Astrocyte of the cerebellum (primary cell): Measurements from ENCODE around the gene ARHGEF28.

ENCODE experiments used
- DNase-seq: peaks from one replicate; pipeline ENCODE4 v3.0.0-alpha.2; 2011; ENCODE audit warnings: low read depth
- H3K4me3 ChIP-seq: 2 replicates; pipeline ENCODE4 v1.5.1; 2011; ENCODE audit warnings: mild to moderate bottlenecking, low read depth, low read length, moderate library complexity
- CTCF ChIP-seq: IDR thresholded peaks from 2 replicates; pipeline ENCODE4 v1.5.1; 2012; ENCODE audit warnings: low read length, low read depth, moderate library complexity, mild to moderate bottlenecking; ENCODE audit errors: missing control alignments
- in situ Hi-C: cut with HindIII; loops from 2 replicates; pipeline ENCODE4 v1.10.0; 2017; ENCODE audit warnings: low sequenced_read_pairs

The ARHGEF28 gene

DNA sequence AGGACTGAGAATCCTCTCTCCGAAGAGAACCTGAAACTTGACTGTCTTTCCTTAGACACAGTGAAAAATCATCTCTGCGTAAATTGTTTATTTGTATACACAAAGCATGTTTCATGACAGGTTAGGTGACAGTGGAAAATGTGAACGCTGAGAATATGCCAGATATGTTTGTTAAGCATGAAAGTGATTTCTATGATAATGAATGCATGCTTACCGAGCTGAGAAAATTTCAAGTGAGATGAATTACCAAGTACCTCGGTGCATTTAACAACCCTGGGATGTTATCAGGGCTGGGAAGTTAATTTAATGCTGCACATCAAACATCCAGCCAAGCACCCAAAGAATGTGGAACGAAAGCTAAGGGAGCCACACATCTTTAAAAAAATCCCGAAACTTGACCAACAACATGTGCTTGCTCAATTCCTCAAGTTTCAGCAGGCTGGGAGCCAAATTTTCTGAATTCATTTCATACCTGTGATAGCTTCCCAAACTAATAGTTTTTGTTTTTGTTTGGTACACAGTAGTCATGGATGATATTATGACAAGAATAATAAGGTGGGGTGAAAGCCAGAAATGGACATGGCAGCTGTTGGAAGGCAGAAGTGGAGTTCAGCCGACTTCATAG lies 336.9 kb downstream of the ARHGEF28 start:
- DNase-seq = peak; percentile 91
- in situ Hi-C loops = no loop called here
- no peak for TF ChIP-seq CTCF
- H3K4me3 ChIP-seq = no peak overlapping the region

GRCh38 chr5:73964352-73964865 lies 338.4 kb downstream of the ARHGEF28 start:
- in situ Hi-C loops = no loop called here
- no peak for DNase-seq
- no peak for TF ChIP-seq CTCF

DNA sequence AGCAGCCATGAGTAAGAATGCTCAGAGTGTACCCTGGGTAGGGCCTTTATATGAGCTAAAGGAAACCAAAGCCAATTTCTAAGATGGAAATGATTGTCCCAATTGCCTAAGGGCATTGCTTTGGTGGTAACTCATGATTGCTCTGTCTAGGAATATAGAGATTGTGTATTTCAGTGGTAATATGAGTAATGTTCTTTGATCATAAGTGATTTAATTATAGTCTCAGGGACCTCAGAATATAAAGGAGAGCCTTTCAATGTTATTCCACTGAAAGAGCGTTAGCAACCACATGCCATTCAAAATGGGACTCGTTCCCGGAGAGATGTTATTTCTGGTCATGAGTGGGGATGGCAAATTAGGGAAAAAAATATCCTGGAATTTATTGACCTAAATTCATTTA lies 340.5 kb downstream of the ARHGEF28 start:
- in situ Hi-C loops = no loop called here
- no peak overlapping the region for H3K4me3 ChIP-seq
- no peak for DNase-seq
- no peak for TF ChIP-seq CTCF

More at GRCh38 chr5:73964352-73964865, 338.4 kb downstream of the ARHGEF28 start:
- H3K4me3 ChIP-seq = no peak overlapping the region

DNA sequence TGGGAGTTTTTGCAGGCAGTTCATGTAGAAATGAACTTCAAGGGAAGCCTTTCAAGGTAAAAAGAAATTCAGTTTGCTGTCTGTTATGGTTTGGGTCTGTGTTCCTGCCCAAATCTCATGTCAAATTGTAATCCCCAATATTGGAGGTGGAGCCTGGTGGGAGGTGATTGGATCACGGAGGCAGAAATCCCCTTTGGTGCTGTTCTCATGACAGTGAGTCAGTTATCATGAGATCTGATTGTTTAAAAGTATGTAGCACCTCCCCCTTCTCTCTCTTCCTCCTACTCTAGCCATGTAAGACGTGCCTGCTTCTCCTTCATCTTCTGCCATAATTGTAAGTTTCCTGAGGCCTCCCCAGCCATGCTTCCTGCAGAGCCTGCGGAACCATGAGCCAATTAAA lies 341.4 kb downstream of the ARHGEF28 start:
- no peak for TF ChIP-seq CTCF
- H3K4me3 ChIP-seq = no peak overlapping the region
- no peak for DNase-seq
- in situ Hi-C loops = no loop called here

- no peak for DNase-seq
- no peak for TF ChIP-seq CTCF
- in situ Hi-C loops = no loop called here
Measured at GRCh38 chr5:73968246-73968645, 342.2 kb downstream of the ARHGEF28 start.

GRCh38 chr5:73968729-73969128 lies 342.7 kb downstream of the ARHGEF28 start:
- in situ Hi-C loops = no loop called here
- TF ChIP-seq CTCF = no peak
- H3K4me3 ChIP-seq = no peak overlapping the region
- DNase-seq = no peak

More at GRCh38 chr5:73968246-73968645, 342.2 kb downstream of the ARHGEF28 start:
- H3K4me3 ChIP-seq = no peak overlapping the region
